Lower lobe of right lung (tissue), 2 donors: ENCODE measurements around the gene AGAP3. TPM values are rescaled to one million over a fixed set of nuclear protein-coding genes. Genes with fewer than 3 reads are reported as not detected.

Source experiments
- ATAC-seq, 2 donors: fragments of 200-7000 bp; cut with Tn5 transposase; one replicate each; pipeline ENCODE4 v1.9.1; 2020 to 2022; ENCODE audit warnings: mild to moderate bottlenecking in 2 of 2, moderate library complexity in 2 of 2
- DNase-seq: peaks from one replicate; pipeline ENCODE4 v3.0.0-alpha.2; 2020
- H3K27ac ChIP-seq: fragments of 200-600 bp; one replicate; pipeline ENCODE4 v1.8.0; 2022
- H3K27me3 ChIP-seq: fragments of 200-600 bp; one replicate; pipeline ENCODE4 v1.8.0; 2022; ENCODE audit warnings: low read depth
- H3K36me3 ChIP-seq: fragments of 200-600 bp; one replicate; pipeline ENCODE4 v1.8.0; 2022; ENCODE audit warnings: mild to moderate bottlenecking
- H3K4me1 ChIP-seq: fragments of 200-600 bp; one replicate; pipeline ENCODE4 v1.8.0; 2022
- H3K4me3 ChIP-seq: fragments of 200-600 bp; one replicate; pipeline ENCODE4 v1.8.0; 2022; ENCODE audit warnings: mild to moderate bottlenecking
- H3K9me3 ChIP-seq: fragments of 200-600 bp; one replicate; pipeline ENCODE4 v1.8.0; 2022
- intact Hi-C: fragments of 100-400 bp; cut with DNase I; formaldehyde crosslinking; loops from one replicate; pipeline ENCODE4 v1.11.0; 2022
- total RNA-seq: library from RNA; stranded (reverse); fragmentation: NEBNext Ultra II Directional; extraction: Animal tissue kit (Norgen Biotek cat#: 25700); gene quantifications from one replicate; pipeline ENCODE4 v1.2.1, GENCODE V29; 2021
- TF ChIP-seq, protein P1 (sequence below): fragments of 200-600 bp; IDR thresholded peaks from one replicate; pipeline ENCODE4 v1.8.0; 2022; ENCODE audit warnings: antibody characterized with exemption, mild to moderate bottlenecking
- donor health status: DM: no; HTN: yes; CAD: no; lungs with severe emphysema.

The AGAP3 gene
- total RNA-seq, 1 donor from 2014 or later: 157 TPM

DNA sequence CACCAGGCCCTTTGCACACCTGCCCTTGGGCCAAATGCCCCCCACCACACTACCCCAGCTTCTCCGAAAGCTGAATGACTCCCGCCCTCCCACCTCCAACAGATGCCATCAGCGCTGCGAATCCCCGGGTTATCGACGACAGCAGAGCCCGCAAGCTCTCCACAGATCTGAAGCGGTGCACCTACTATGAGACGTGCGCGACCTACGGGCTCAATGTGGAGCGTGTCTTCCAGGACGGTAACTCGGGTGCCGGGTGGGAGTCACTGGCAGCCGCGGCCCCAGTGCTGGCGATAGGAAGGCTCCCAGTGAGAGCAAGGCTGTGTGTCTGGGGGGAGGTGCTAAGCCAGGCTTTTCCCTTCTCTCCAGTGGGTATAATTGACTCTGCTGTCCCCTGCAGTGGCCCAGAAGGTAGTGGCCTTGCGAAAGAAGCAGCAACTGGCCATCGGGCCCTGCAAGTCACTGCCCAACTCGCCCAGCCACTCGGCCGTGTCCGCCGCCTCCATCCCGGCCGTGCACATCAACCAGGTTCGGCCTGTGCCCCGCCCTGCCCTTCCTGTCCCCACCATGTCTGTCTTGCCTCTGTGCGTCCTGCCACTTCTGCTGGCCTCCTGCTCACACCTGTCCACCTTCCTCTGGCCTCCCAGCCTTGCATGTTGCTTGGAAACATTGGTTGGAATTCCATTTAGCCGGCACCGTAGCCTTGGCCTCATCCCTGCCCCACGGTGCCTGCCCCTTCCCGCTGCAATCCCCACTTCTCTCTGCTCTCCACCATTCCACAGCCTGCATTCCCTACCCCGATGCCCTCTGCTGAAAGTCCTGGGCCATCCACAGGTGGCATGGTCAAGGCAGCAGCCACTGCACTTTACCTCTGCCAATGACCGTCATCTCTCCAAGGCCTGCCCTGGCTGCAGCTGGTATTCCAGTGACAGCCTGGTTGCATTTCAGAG is 32.1 kb downstream of the AGAP3 start:
- no peak for DNase-seq
- intact Hi-C loops: no loop called here
- H3K4me3 ChIP-seq: no peak overlapping the region
- H3K27me3 ChIP-seq: no peaks in the 10 kb centered on the region
- H3K36me3 ChIP-seq: peaks cover 66% of the 10 kb centered on the region
- H3K4me1 ChIP-seq: peaks cover 15% of the 10 kb centered on the region
- TF ChIP-seq, protein P1, sequence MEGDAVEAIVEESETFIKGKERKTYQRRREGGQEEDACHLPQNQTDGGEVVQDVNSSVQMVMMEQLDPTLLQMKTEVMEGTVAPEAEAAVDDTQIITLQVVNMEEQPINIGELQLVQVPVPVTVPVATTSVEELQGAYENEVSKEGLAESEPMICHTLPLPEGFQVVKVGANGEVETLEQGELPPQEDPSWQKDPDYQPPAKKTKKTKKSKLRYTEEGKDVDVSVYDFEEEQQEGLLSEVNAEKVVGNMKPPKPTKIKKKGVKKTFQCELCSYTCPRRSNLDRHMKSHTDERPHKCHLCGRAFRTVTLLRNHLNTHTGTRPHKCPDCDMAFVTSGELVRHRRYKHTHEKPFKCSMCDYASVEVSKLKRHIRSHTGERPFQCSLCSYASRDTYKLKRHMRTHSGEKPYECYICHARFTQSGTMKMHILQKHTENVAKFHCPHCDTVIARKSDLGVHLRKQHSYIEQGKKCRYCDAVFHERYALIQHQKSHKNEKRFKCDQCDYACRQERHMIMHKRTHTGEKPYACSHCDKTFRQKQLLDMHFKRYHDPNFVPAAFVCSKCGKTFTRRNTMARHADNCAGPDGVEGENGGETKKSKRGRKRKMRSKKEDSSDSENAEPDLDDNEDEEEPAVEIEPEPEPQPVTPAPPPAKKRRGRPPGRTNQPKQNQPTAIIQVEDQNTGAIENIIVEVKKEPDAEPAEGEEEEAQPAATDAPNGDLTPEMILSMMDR: no peak
- ATAC-seq: no peak
- H3K27ac ChIP-seq: no peak overlapping the region
- H3K9me3 ChIP-seq: no peaks in the 10 kb centered on the region

DNA sequence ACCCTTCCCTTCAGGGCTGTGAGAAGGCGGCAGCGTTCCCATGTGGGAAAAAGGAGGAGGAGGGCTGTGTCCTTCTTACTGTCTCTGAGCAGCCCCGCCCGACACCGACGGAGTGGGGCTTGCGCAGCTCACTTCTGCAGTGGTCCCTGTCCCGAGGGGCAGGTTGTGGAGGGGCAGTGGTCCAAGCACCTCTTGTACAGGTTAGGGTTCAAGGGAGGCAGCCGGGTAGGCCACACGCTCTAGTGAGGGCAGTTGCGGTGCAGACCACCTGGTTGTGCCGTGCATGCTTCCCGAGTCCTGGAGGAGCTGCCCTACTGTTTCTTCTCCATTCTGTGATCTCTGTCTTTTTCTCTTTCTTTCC is 32.8 kb downstream of the AGAP3 start:
- peaks cover 12% of the 10 kb centered on the region for H3K4me1 ChIP-seq
- no peak overlapping the region for H3K4me3 ChIP-seq
- H3K9me3 ChIP-seq: no peaks in the 10 kb centered on the region
- intact Hi-C loops: no loop called here
- H3K36me3 ChIP-seq: peaks cover 72% of the 10 kb centered on the region
- TF ChIP-seq, protein P1: no peak
- ATAC-seq (no peak), DNase-seq (no peak)
- H3K27ac ChIP-seq: no peak overlapping the region
- no peaks in the 10 kb centered on the region for H3K27me3 ChIP-seq

DNA sequence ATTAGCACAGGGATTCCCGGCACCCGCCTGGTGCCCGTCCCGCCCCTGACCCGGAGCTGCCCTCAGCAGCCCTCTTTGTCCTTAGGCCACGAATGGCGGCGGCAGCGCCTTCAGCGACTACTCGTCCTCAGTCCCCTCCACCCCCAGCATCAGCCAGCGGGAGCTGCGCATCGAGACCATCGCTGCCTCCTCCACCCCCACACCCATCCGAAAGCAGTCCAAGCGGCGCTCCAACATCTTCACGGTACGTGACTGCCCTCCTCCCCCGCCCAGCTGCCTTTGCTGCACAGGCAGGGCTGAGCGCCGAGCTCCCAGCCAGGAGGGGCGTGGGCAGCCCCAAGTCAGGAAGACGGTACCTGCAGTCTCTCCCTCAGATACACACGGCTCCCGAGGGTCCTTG is 33.6 kb downstream of the AGAP3 start:
- H3K36me3 ChIP-seq: peaks cover 81% of the 10 kb centered on the region
- no peak for DNase-seq

DNA sequence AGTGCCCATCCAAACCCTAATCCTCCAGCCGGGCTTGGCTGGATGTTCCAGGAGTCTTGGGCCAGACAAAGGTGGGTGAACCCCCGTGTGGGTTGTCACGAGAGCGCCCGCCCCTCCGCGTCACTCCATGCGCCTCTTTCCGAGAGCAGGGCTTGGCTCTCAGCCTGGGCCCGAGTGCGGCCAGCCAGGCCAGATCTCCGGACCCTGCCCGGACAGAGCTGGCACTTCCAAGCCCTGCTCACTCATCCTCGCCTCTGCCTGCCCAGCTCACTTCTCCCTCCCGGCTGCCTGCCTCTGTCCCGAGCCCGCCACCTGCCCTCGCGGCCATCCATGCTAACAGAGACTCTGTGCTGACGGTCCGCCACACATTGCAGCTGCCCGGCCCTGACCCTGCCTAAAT is 34.6 kb downstream of the AGAP3 start:
- DNase-seq: peak; percentile 39
- Histone ChIP-seq H3K9me3 (no peaks in the 10 kb centered on the region), H3K27me3 (no peaks in the 10 kb centered on the region), H3K4me1 (peaks cover 15% of the 10 kb centered on the region), H3K4me3 (no peak overlapping the region), H3K27ac (no peak overlapping the region), H3K36me3 (peaks cover 85% of the 10 kb centered on the region)
- TF ChIP-seq, protein P1: no peak
- no peak for ATAC-seq
- intact Hi-C loops: no loop called here

More for the DNA sequence above, 33.6 kb downstream of the AGAP3 start:
- Histone ChIP-seq H3K27me3 (no peaks in the 10 kb centered on the region), H3K9me3 (no peaks in the 10 kb centered on the region), H3K4me1 (peaks cover 10% of the 10 kb centered on the region), H3K4me3 (no peak overlapping the region), H3K27ac (no peak overlapping the region)
- intact Hi-C loops: no loop called here
- ATAC-seq: no peak
- TF ChIP-seq, protein P1: no peak

DNA sequence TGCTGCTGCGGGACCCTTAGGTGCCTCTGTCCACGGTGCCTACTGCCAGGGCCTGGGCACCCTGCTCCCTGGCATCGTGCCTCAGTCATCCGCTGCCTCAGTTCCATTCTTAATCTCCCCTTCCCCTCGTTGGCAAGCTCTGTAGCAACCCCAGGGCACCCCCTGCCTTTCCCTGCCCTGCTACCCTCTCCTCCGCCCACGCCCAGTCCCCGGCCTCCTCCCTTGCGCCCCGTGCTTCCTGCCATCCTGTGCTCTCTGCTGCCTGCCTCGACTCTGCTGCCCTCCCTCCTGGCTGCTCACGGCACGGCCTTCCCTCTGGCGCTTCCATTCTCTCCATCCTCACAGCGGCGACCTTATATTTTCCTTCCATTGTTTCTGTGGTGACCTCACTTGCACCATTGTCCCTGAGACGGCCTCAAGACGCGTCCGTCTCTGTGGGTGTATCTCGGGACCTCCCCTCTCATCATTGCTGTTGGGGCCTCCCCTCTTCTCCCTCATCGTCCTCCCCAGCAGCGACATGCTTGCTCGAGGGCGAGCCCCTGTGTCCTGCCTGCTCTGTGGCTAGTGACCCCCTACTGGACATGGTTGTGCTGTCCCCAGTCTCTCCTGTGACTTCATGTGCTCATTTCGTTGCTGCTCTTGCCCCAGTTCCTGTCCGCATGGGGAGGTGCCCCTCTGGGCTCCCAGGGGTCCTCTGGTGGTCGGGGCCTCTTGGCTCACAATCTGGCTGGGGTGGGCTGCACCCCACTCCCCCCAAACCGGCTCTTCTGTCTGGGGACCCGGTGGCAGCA is 35.3 kb downstream of the AGAP3 start:
- intact Hi-C loops: no loop called here
- H3K9me3 ChIP-seq: no peaks in the 10 kb centered on the region
- H3K4me1 ChIP-seq: peaks cover 16% of the 10 kb centered on the region
- no peak overlapping the region for H3K27ac ChIP-seq
- DNase-seq (no peak), ATAC-seq (no peak)
- H3K4me3 ChIP-seq: no peak overlapping the region
- no peaks in the 10 kb centered on the region for H3K27me3 ChIP-seq
- TF ChIP-seq, protein P1: no peak
- peaks cover 86% of the 10 kb centered on the region for H3K36me3 ChIP-seq
